ENCODE data around the gene SLC6A20.

The SLC6A20 gene

GRCh38 chr3:45771166-45771775 lies 25.1 kb downstream of the SLC6A20 start:
- H3K27me3 ChIP-seq = no peaks in the 10 kb centered on the region
- TF ChIP-seq CTCF (IDR thresholded peaks at IDR 0.05; ENCODE audit: low read depth, low read length) = no peak
- H3K4me3 ChIP-seq (ENCODE audit: low read depth, low read length) = no peak overlapping the region
- no peaks in the 10 kb centered on the region for H3K36me3 ChIP-seq
- no peak for DNase-seq
- no peaks in the 10 kb centered on the region for H3K9me3 ChIP-seq
- H3K4me1 ChIP-seq = no peaks in the 10 kb centered on the region

GRCh38 chr3:45765958-45766357 lies 30.4 kb downstream of the SLC6A20 start:
- Histone ChIP-seq H3K4me1 (no peaks in the 10 kb centered on the region), H3K36me3 (no peaks in the 10 kb centered on the region), H3K27me3 (no peaks in the 10 kb centered on the region), H3K4me3 (ENCODE audit: low read depth, low read length) (no peak overlapping the region), H3K9me3 (no peaks in the 10 kb centered on the region)
- DNase-seq = no peak
- no peak for TF ChIP-seq CTCF (IDR thresholded peaks at IDR 0.05; ENCODE audit: low read depth, low read length)

- no peaks in the 10 kb centered on the region for H3K4me1 ChIP-seq
Observed at GRCh38 chr3:45765266-45765851, 31.0 kb downstream of the SLC6A20 start.

GRCh38 chr3:45763303-45763675 lies 33.0 kb downstream of the SLC6A20 start:
- DNase-seq = no peak
- Histone ChIP-seq H3K9me3 (no peaks in the 10 kb centered on the region), H3K4me3 (ENCODE audit: low read depth, low read length) (no peak overlapping the region), H3K36me3 (no peaks in the 10 kb centered on the region), H3K27me3 (no peaks in the 10 kb centered on the region), H3K4me1 (no peaks in the 10 kb centered on the region)
- no peak for TF ChIP-seq CTCF (IDR thresholded peaks at IDR 0.05; ENCODE audit: low read depth, low read length)

More at GRCh38 chr3:45765266-45765851, 31.0 kb downstream of the SLC6A20 start:
- Histone ChIP-seq H3K9me3 (no peaks in the 10 kb centered on the region), H3K4me3 (ENCODE audit: low read depth, low read length) (no peak overlapping the region), H3K27me3 (no peaks in the 10 kb centered on the region), H3K36me3 (no peaks in the 10 kb centered on the region)
- TF ChIP-seq CTCF (IDR thresholded peaks at IDR 0.05; ENCODE audit: low read depth, low read length) = no peak
- no peak for DNase-seq

GRCh38 chr3:45762647-45763302 lies 33.6 kb downstream of the SLC6A20 start:
- no peaks in the 10 kb centered on the region for H3K27me3 ChIP-seq
- TF ChIP-seq CTCF (IDR thresholded peaks at IDR 0.05; ENCODE audit: low read depth, low read length) = no peak
- no peaks in the 10 kb centered on the region for H3K36me3 ChIP-seq
- no peak for DNase-seq
- no peaks in the 10 kb centered on the region for H3K4me1 ChIP-seq
- H3K4me3 ChIP-seq (ENCODE audit: low read depth, low read length) = no peak overlapping the region
- H3K9me3 ChIP-seq = no peaks in the 10 kb centered on the region

- no peaks in the 10 kb centered on the region for H3K27me3 ChIP-seq
- no peaks in the 10 kb centered on the region for H3K9me3 ChIP-seq
- no peaks in the 10 kb centered on the region for H3K4me1 ChIP-seq
- no peak for TF ChIP-seq CTCF (IDR thresholded peaks at IDR 0.05; ENCODE audit: low read depth, low read length)
- no peaks in the 10 kb centered on the region for H3K36me3 ChIP-seq
- no peak overlapping the region for H3K4me3 ChIP-seq (ENCODE audit: low read depth, low read length)
- no peak for DNase-seq
Observed at GRCh38 chr3:45761831-45762230, 34.5 kb downstream of the SLC6A20 start.
